ENCODE data around the gene PCDH9. TPM values are rescaled to one million over a fixed set of nuclear protein-coding genes. Genes with fewer than 3 reads are reported as not detected.

PCDH9 gene
- total and polyA plus RNA-seq, 2 donors = 0.72 to 28.2 TPM

GRCh38 chr13:66830940-66831716 lies 399.0 kb downstream of the PCDH9 start:
- DNase-seq (ENCODE audit: extremely low spot score) = no peak
- 47% methylated on average over 2 of the region's 2 CpGs for WGBS
- Histone ChIP-seq H3K27ac (ENCODE audit: low read depth) (no peak overlapping the region), H3K36me3 (ENCODE audit: insufficient read depth) (no peaks in the 10 kb centered on the region), H3K4me3 (ENCODE audit: low read depth, low read length) (no peak overlapping the region), H3K4me1 (ENCODE audit: insufficient read depth) (no peaks in the 10 kb centered on the region)

GRCh38 chr13:66829803-66830202 lies 400.3 kb downstream of the PCDH9 start:
- no peaks in the 10 kb centered on the region for H3K36me3 ChIP-seq (ENCODE audit: insufficient read depth)
- H3K4me3 ChIP-seq (ENCODE audit: low read depth, low read length) = no peak overlapping the region
- 43% methylated on average over 2 of the region's 2 CpGs for WGBS
- no peaks in the 10 kb centered on the region for H3K4me1 ChIP-seq (ENCODE audit: insufficient read depth)
- no peak overlapping the region for H3K27ac ChIP-seq (ENCODE audit: low read depth)
- DNase-seq (ENCODE audit: extremely low spot score) = no peak

- Histone ChIP-seq H3K36me3 (ENCODE audit: insufficient read depth) (no peaks in the 10 kb centered on the region), H3K4me1 (ENCODE audit: insufficient read depth) (no peaks in the 10 kb centered on the region), H3K27ac (ENCODE audit: low read depth) (no peak overlapping the region), H3K4me3 (ENCODE audit: low read depth, low read length) (no peak overlapping the region)
- WGBS = 36% methylated on average over 1 of the region's 1 CpG
- no peak for DNase-seq (ENCODE audit: extremely low spot score)
These were observed 403.7 kb downstream of the PCDH9 start for GRCh38 chr13:66826398-66826797.

- Histone ChIP-seq H3K4me3 (ENCODE audit: low read depth, low read length) (no peak overlapping the region), H3K4me1 (ENCODE audit: insufficient read depth) (no peaks in the 10 kb centered on the region), H3K36me3 (ENCODE audit: insufficient read depth) (no peaks in the 10 kb centered on the region), H3K27ac (ENCODE audit: low read depth) (no peak overlapping the region)
- no peak for DNase-seq (ENCODE audit: extremely low spot score)
- WGBS = 84% methylated on average over 1 of the region's 1 CpG
These were observed 408.6 kb downstream of the PCDH9 start for GRCh38 chr13:66821551-66821950.

GRCh38 chr13:66811455-66811854 lies 418.7 kb downstream of the PCDH9 start:
- no peak for DNase-seq (ENCODE audit: extremely low spot score)
- Histone ChIP-seq H3K4me3 (ENCODE audit: low read depth, low read length) (no peak overlapping the region), H3K36me3 (ENCODE audit: insufficient read depth) (no peaks in the 10 kb centered on the region)

GRCh38 chr13:66809485-66809884 lies 420.7 kb downstream of the PCDH9 start:
- DNase-seq (ENCODE audit: extremely low spot score) = no peak
- H3K4me1 ChIP-seq (ENCODE audit: insufficient read depth) = no peaks in the 10 kb centered on the region
- H3K36me3 ChIP-seq (ENCODE audit: insufficient read depth) = no peaks in the 10 kb centered on the region
- WGBS = 69% methylated on average over 1 of the region's 1 CpG
- no peak overlapping the region for H3K4me3 ChIP-seq (ENCODE audit: low read depth, low read length)
- H3K27ac ChIP-seq (ENCODE audit: low read depth) = no peak overlapping the region

More at GRCh38 chr13:66811455-66811854, 418.7 kb downstream of the PCDH9 start:
- Histone ChIP-seq H3K4me1 (ENCODE audit: insufficient read depth) (no peaks in the 10 kb centered on the region), H3K27ac (ENCODE audit: low read depth) (no peak overlapping the region)

- H3K4me3 ChIP-seq (ENCODE audit: low read depth, low read length) = no peak overlapping the region
- H3K4me1 ChIP-seq (ENCODE audit: insufficient read depth) = no peaks in the 10 kb centered on the region
- whole genome bisulfite sequencing = 92% methylated on average over 1 of the region's 1 CpG
- no peak for DNase-seq (ENCODE audit: extremely low spot score)
- no peaks in the 10 kb centered on the region for H3K36me3 ChIP-seq (ENCODE audit: insufficient read depth)
- H3K27ac ChIP-seq (ENCODE audit: low read depth) = no peak overlapping the region
These were observed 422.9 kb downstream of the PCDH9 start for GRCh38 chr13:66807251-66807650.

- no peaks in the 10 kb centered on the region for H3K4me1 ChIP-seq (ENCODE audit: insufficient read depth)
- H3K36me3 ChIP-seq (ENCODE audit: insufficient read depth) = no peaks in the 10 kb centered on the region
- 35% methylated on average over 1 of the region's 1 CpG for WGBS
- peak; percentile 25 for DNase-seq (ENCODE audit: extremely low spot score)
- H3K4me3 ChIP-seq (ENCODE audit: low read depth, low read length) = no peak overlapping the region
- H3K27ac ChIP-seq (ENCODE audit: low read depth) = no peak overlapping the region
These were observed 424.5 kb downstream of the PCDH9 start for GRCh38 chr13:66805657-66806056.

GRCh38 chr13:66803808-66804456 lies 426.2 kb downstream of the PCDH9 start:
- no peak for DNase-seq (ENCODE audit: extremely low spot score)
- Histone ChIP-seq H3K27ac (ENCODE audit: low read depth) (no peak overlapping the region), H3K36me3 (ENCODE audit: insufficient read depth) (no peaks in the 10 kb centered on the region), H3K4me3 (ENCODE audit: low read depth, low read length) (no peak overlapping the region), H3K4me1 (ENCODE audit: insufficient read depth) (no peaks in the 10 kb centered on the region)
- 48% methylated on average over 1 of the region's 1 CpG for WGBS

GRCh38 chr13:66803013-66803807 lies 426.9 kb downstream of the PCDH9 start:
- no peaks in the 10 kb centered on the region for H3K36me3 ChIP-seq (ENCODE audit: insufficient read depth)
- H3K4me3 ChIP-seq (ENCODE audit: low read depth, low read length) = no peak overlapping the region
- 76% methylated on average over 5 of the region's 5 CpGs for WGBS
- H3K27ac ChIP-seq (ENCODE audit: low read depth) = no peak overlapping the region
- no peak for DNase-seq (ENCODE audit: extremely low spot score)
- H3K4me1 ChIP-seq (ENCODE audit: insufficient read depth) = no peaks in the 10 kb centered on the region

GRCh38 chr13:66795636-66796035 lies 434.5 kb downstream of the PCDH9 start:
- H3K27ac ChIP-seq (ENCODE audit: low read depth) = no peak overlapping the region
- DNase-seq (ENCODE audit: extremely low spot score) = no peak
- H3K4me3 ChIP-seq (ENCODE audit: low read depth, low read length) = no peak overlapping the region
- no peaks in the 10 kb centered on the region for H3K4me1 ChIP-seq (ENCODE audit: insufficient read depth)
- 57% methylated on average over 2 of the region's 2 CpGs for WGBS
- H3K36me3 ChIP-seq (ENCODE audit: insufficient read depth) = no peaks in the 10 kb centered on the region

- WGBS = 78% methylated on average over 5 of the region's 5 CpGs
- H3K36me3 ChIP-seq (ENCODE audit: insufficient read depth) = no peaks in the 10 kb centered on the region
- H3K4me3 ChIP-seq (ENCODE audit: low read depth, low read length) = no peak overlapping the region
- H3K4me1 ChIP-seq (ENCODE audit: insufficient read depth) = no peaks in the 10 kb centered on the region
- no peak overlapping the region for H3K27ac ChIP-seq (ENCODE audit: low read depth)
- no peak for DNase-seq (ENCODE audit: extremely low spot score)
These were observed 435.6 kb downstream of the PCDH9 start for GRCh38 chr13:66794340-66795031.

GRCh38 chr13:66790861-66791260 lies 439.3 kb downstream of the PCDH9 start:
- Histone ChIP-seq H3K36me3 (ENCODE audit: insufficient read depth) (no peaks in the 10 kb centered on the region), H3K4me1 (ENCODE audit: insufficient read depth) (no peaks in the 10 kb centered on the region), H3K4me3 (ENCODE audit: low read depth, low read length) (no peak overlapping the region), H3K27ac (ENCODE audit: low read depth) (no peak overlapping the region)
- WGBS = 91% methylated on average over 2 of the region's 2 CpGs
- DNase-seq (ENCODE audit: extremely low spot score) = no peak

Measured in urinary bladder (tissue), 4 donors.